B cell (primary cell): Measurements from ENCODE around the gene SEC61A1.

ENCODE experiments used
- EZH2 ChIP-seq: IDR thresholded peaks from 2 replicates; pipeline ENCODE4 v1.6.1; 2012; ENCODE audit warnings: borderline replicate concordance, low read depth, mild to moderate bottlenecking, moderate library complexity, low read length; ENCODE audit not compliant: insufficient read depth, poor library complexity, severe bottlenecking
- TF ChIP-seq, protein P1 (sequence below): fragments of 200-600 bp; IDR thresholded peaks from one replicate; pipeline ENCODE4 v1.8.0; 2022; ENCODE audit warnings: antibody characterized with exemption, mild to moderate bottlenecking

DNA sequence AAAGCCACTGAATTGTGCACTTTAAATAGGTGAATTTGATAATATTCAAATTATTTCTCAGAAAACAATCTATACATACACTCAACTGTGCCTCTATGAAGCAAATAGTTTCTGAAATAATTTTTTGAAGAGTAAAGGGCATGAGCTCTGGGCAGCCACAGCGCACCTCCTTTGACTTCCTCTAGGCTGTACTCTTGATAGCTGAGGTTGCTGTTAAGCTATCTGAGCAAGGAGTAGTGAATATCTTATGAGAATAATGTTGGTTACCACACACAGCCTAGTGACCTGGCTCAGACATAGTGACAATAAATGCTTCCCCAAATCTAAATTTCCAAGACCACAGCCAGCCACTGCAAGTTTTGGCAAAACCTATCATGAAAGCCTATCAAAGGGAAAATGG lies 11.6 kb upstream of the SEC61A1 start:
- TF ChIP-seq, protein P1, sequence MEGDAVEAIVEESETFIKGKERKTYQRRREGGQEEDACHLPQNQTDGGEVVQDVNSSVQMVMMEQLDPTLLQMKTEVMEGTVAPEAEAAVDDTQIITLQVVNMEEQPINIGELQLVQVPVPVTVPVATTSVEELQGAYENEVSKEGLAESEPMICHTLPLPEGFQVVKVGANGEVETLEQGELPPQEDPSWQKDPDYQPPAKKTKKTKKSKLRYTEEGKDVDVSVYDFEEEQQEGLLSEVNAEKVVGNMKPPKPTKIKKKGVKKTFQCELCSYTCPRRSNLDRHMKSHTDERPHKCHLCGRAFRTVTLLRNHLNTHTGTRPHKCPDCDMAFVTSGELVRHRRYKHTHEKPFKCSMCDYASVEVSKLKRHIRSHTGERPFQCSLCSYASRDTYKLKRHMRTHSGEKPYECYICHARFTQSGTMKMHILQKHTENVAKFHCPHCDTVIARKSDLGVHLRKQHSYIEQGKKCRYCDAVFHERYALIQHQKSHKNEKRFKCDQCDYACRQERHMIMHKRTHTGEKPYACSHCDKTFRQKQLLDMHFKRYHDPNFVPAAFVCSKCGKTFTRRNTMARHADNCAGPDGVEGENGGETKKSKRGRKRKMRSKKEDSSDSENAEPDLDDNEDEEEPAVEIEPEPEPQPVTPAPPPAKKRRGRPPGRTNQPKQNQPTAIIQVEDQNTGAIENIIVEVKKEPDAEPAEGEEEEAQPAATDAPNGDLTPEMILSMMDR = no peak
- no peak for TF ChIP-seq EZH2
